COLO668 (cell line): ENCODE measurements around the gene CHGA.

Source experiments
- DNase-seq: peaks from one replicate; lab custom pipeline; 2025; ENCODE audit not compliant: unreplicated experiment; lab: John Stamatoyannopoulos, UW

The CHGA gene

GRCh38 chr14:92959761-92960680 lies 37.1 kb downstream of the CHGA start:
- peak; percentile 81 for DNase-seq

GRCh38 chr14:92960706-92961566 lies 38.0 kb downstream of the CHGA start:
- DNase-seq = no peak

GRCh38 chr14:92961567-92961855 lies 38.6 kb downstream of the CHGA start:
- DNase-seq = no peak

GRCh38 chr14:92962031-92962830 lies 39.3 kb downstream of the CHGA start:
- no peak for DNase-seq

- DNase-seq = no peak
Observed at GRCh38 chr14:92962831-92963095, 39.8 kb downstream of the CHGA start.

- DNase-seq = no peak
Observed at GRCh38 chr14:92963301-92964123, 40.6 kb downstream of the CHGA start.

GRCh38 chr14:92964124-92965109 lies 41.5 kb downstream of the CHGA start:
- peak; percentile 17 for DNase-seq

- DNase-seq = no peak
Observed at GRCh38 chr14:92965281-92965680, 42.3 kb downstream of the CHGA start.

- no peak for DNase-seq
Observed at GRCh38 chr14:92967346-92967926, 44.5 kb downstream of the CHGA start.

- DNase-seq = no peak
Observed at GRCh38 chr14:92968291-92969020, 45.5 kb downstream of the CHGA start.

- DNase-seq = peak; percentile 35
Observed at GRCh38 chr14:92969430-92969829, 46.5 kb downstream of the CHGA start.

- peak; percentile 72 for DNase-seq
Observed at GRCh38 chr14:92969871-92970270, 46.9 kb downstream of the CHGA start.

GRCh38 chr14:92970271-92970670 lies 47.3 kb downstream of the CHGA start:
- DNase-seq = peak; percentile 71

- no peak for DNase-seq
Observed at GRCh38 chr14:92971601-92972180, 48.7 kb downstream of the CHGA start.

- DNase-seq = peak; percentile 53
Observed at GRCh38 chr14:92973261-92973797, 50.4 kb downstream of the CHGA start.

- no peak for DNase-seq
Observed at GRCh38 chr14:92973798-92974372, 50.9 kb downstream of the CHGA start.

- DNase-seq = no peak
Observed at GRCh38 chr14:92974541-92975345, 51.8 kb downstream of the CHGA start.
